HL-60/S4 treated with retinoic acid at 250 ng/mL for 4 days and 3 days (cell line): Measurements from ENCODE around the gene HOXA10.

Experiments
- in situ Hi-C: fragments of 300-500 bp; cut with MboI; formaldehyde crosslinking; loops from 2 replicates; pipeline ENCODE4 v1.7.0; 2022; ENCODE audit warnings: low sequenced_read_pairs

HOXA10 gene

GRCh38 chr7:27159266-27160144 is 14.6 kb downstream of the HOXA10 start:
- in situ Hi-C loops = no loop called here

- in situ Hi-C loops = no loop called here
Measured at GRCh38 chr7:27158436-27159265, 15.5 kb downstream of the HOXA10 start.

GRCh38 chr7:27157702-27158431 is 16.3 kb downstream of the HOXA10 start:
- in situ Hi-C loops = no loop called here

- in situ Hi-C loops = no loop called here
Measured at GRCh38 chr7:27156916-27157701, 17.0 kb downstream of the HOXA10 start.

GRCh38 chr7:27156508-27156898 is 17.6 kb downstream of the HOXA10 start, which contains the start of gene HOXA7:
HOXA7 (minus strand) TSS chr7:27156675; CDS start chr7:27156545, 130 bp downstream.
- in situ Hi-C loops = no loop called here

- in situ Hi-C loops = no loop called here
Measured at GRCh38 chr7:27155816-27156507, 18.2 kb downstream of the HOXA10 start.

- in situ Hi-C loops = no loop called here
Measured at GRCh38 chr7:27154901-27155815, 19.0 kb downstream of the HOXA10 start.

GRCh38 chr7:27154369-27154768 is 19.8 kb downstream of the HOXA10 start:
- in situ Hi-C loops = no loop called here

GRCh38 chr7:27153526-27153925 is 20.6 kb downstream of the HOXA10 start:
- in situ Hi-C loops = no loop called here

GRCh38 chr7:27152816-27153442 is 21.2 kb downstream of the HOXA10 start:
- in situ Hi-C loops = no loop called here

- in situ Hi-C loops = no loop called here
Measured at GRCh38 chr7:27151931-27152815, 21.9 kb downstream of the HOXA10 start, which contains the start of gene HOXA3. HOXA3 (minus strand) TSS chr7:27152583; CDS start chr7:27110640, 41,943 bp downstream.

GRCh38 chr7:27151341-27151930 is 22.7 kb downstream of the HOXA10 start:
- in situ Hi-C loops = no loop called here

- in situ Hi-C loops = no loop called here
Measured at GRCh38 chr7:27150568-27151340, 23.4 kb downstream of the HOXA10 start.

GRCh38 chr7:27149842-27150567 is 24.1 kb downstream of the HOXA10 start:
- in situ Hi-C loops = no loop called here
